NB4 (cell line): Measurements from ENCODE around the gene TYW1B.
"Not testable (repeated sequence)": the region's sequence is repeated elsewhere in the genome, so short reads cannot be mapped to it uniquely, and the experiment has no call there.

Experiments
- CTCF ChIP-seq: IDR thresholded peaks from one replicate; pipeline ENCODE4 v1.5.1; 2012; ENCODE audit warnings: low read depth, low read length
- MYC ChIP-seq: IDR thresholded peaks from 2 replicates; pipeline ENCODE4 v1.6.1; 2011; ENCODE audit warnings: low read depth, low read length
- POLR2A ChIP-seq: IDR thresholded peaks from 2 replicates; pipeline ENCODE4 v1.6.1; 2011; ENCODE audit warnings: mild to moderate bottlenecking; ENCODE audit not compliant: insufficient read length; ENCODE audit errors: extremely low read depth

- not testable (repeated sequence) for TF ChIP-seq CTCF, POLR2A, MYC
Observed at GRCh38 chr7:72668435-72668834, 159.6 kb downstream of the TYW1B start.
